ENCODE results near the gene GMDS. TPM values are rescaled to one million over a fixed set of nuclear protein-coding genes. Genes with fewer than 3 reads are reported as not detected.
"Not testable (repeated sequence)": the region's sequence is repeated elsewhere in the genome, so short reads cannot be mapped to it uniquely, and the experiment has no call there.

GMDS gene
- total and polyA plus RNA-seq, 2 of the 4 experiments (the other 2 are of a cell fraction): 7.3 to 21.9 TPM

- dilution Hi-C loops (cut with HindIII; ENCODE audit: low sequenced_read_pairs, unreplicated experiment): no loop called here
- no TSS peak for BruUV-seq (replicated peaks)
Measured at GRCh38 chr6:1756472-1757129, 488.8 kb downstream of the GMDS start.

GRCh38 chr6:1751063-1751462, 494.3 kb downstream of the GMDS start:
- DNase-seq; H3K18ac ChIP-seq (ENCODE audit: low read depth, low read length); H4K91ac ChIP-seq (ENCODE audit: insufficient read depth, low read depth, low read length); H2BK5ac ChIP-seq (ENCODE audit: low read depth, low read length, poor library complexity, severe bottlenecking); H4K5ac ChIP-seq (ENCODE audit: low read depth, low read length); dilution Hi-C loops (cut with HindIII; ENCODE audit: low sequenced_read_pairs, unreplicated experiment); CTCF ChIA-PET; H3K36me3 ChIP-seq (ENCODE audit: control insufficient read depth, insufficient read depth, low read length); H3K14ac ChIP-seq (replicated peaks; ENCODE audit: low read depth, low read length); ATAC-seq (ENCODE audit: low read depth); H4K8ac ChIP-seq (ENCODE audit: low read depth in 2 of 2, low read length in 2 of 2); BruUV-seq (replicated peaks); H3K4me3 ChIP-seq (ENCODE audit: insufficient read depth, low read depth, low read length); H3K27ac ChIP-seq (ENCODE audit: insufficient read depth, low read length); H3K4me1 ChIP-seq (ENCODE audit: control insufficient read depth, insufficient read depth, low read length); H3K4me2 ChIP-seq (ENCODE audit: low read depth, low read length); intact Hi-C loops (cut with micrococcal nuclease); H2BK20ac ChIP-seq (ENCODE audit: low read depth, low read length); H3K79me1 ChIP-seq (ENCODE audit: low read depth in 1 of 2, low read length in 2 of 2); H3K9me1 ChIP-seq (ENCODE audit: insufficient read depth, low read length); in situ Hi-C loops (cut with MboI; ENCODE audit: low sequenced_read_pairs); H3K27me3 ChIP-seq (ENCODE audit: control insufficient read depth, insufficient read depth, low read length); H2AK9ac ChIP-seq (replicated peaks; ENCODE audit: low read depth, low read length, poor library complexity); H3K56ac ChIP-seq (ENCODE audit: extremely low read depth, insufficient read depth, low read length); H3K9ac ChIP-seq (ENCODE audit: low read depth, low read length); H3K4ac ChIP-seq (ENCODE audit: low read depth, low read length); H2AFZ ChIP-seq (replicated peaks; ENCODE audit: low read length, poor library complexity); H3K23ac ChIP-seq (ENCODE audit: low read depth, low read length); H2BK120ac ChIP-seq (ENCODE audit: low read depth, low read length); POLR2A ChIA-PET (ENCODE audit: unreplicated experiment); H2BK15ac ChIP-seq (ENCODE audit: low read depth, low read length); H2AK5ac ChIP-seq (ENCODE audit: low read depth, low read length); H3K9me3 ChIP-seq (ENCODE audit: control insufficient read depth, insufficient read depth, low read length); H4K20me1 ChIP-seq (ENCODE audit: insufficient read depth, low read length): not testable (repeated sequence)
- WGBS, 2 experiments (ENCODE audit: extremely low coverage in 2 of 2, insufficient read length in 1 of 2): 100% methylated on average over 2 of the region's 8 CpGs; no CpG with 5 or more reads in 1 of the 2 experiments

More at GRCh38 chr6:1756472-1757129, 488.8 kb downstream of the GMDS start:
- no peak overlapping the region for H3K18ac ChIP-seq (ENCODE audit: low read depth, low read length)
- H3K9me1 ChIP-seq (ENCODE audit: insufficient read depth, low read length): no peaks in the 10 kb centered on the region
- H2AK9ac ChIP-seq (replicated peaks; ENCODE audit: low read depth, low read length, poor library complexity): no peak overlapping the region
- H3K4ac ChIP-seq (ENCODE audit: low read depth, low read length): no peak overlapping the region
- no peak overlapping the region for H4K5ac ChIP-seq (ENCODE audit: low read depth, low read length)
- H3K4me1 ChIP-seq (ENCODE audit: control insufficient read depth, insufficient read depth, low read length): peaks cover 2% of the 10 kb centered on the region; the same call in 1 of the 2 replicates
- H3K27me3 ChIP-seq (ENCODE audit: control insufficient read depth, insufficient read depth, low read length): no peaks in the 10 kb centered on the region
- no peaks in the 10 kb centered on the region for H4K20me1 ChIP-seq (ENCODE audit: insufficient read depth, low read length)
- no peak overlapping the region for H2BK120ac ChIP-seq (ENCODE audit: low read depth, low read length)
- ATAC-seq (ENCODE audit: low read depth) (no peak), DNase-seq (no peak)
- no peaks in the 10 kb centered on the region for H3K9me3 ChIP-seq (ENCODE audit: control insufficient read depth, insufficient read depth, low read length)
- H2BK15ac ChIP-seq (ENCODE audit: low read depth, low read length): no peak overlapping the region
- no peaks in the 10 kb centered on the region for H3K79me1 ChIP-seq (ENCODE audit: low read depth in 1 of 2, low read length in 2 of 2)
- no peak overlapping the region for H4K91ac ChIP-seq (ENCODE audit: insufficient read depth, low read depth, low read length)
- H2AFZ ChIP-seq (replicated peaks; ENCODE audit: low read length, poor library complexity): no peak overlapping the region
- in situ Hi-C loops (cut with MboI; ENCODE audit: low sequenced_read_pairs) (no loop called here), intact Hi-C loops (cut with micrococcal nuclease) (no loop called here)
- H4K8ac ChIP-seq (ENCODE audit: low read depth in 2 of 2, low read length in 2 of 2): no peak overlapping the region
- H3K56ac ChIP-seq (ENCODE audit: extremely low read depth, insufficient read depth, low read length): no peak overlapping the region
- H3K23ac ChIP-seq (ENCODE audit: low read depth, low read length): no peak overlapping the region
- H2BK5ac ChIP-seq (ENCODE audit: low read depth, low read length, poor library complexity, severe bottlenecking): no peak overlapping the region
- TF ChIP-seq CHD1 (IDR thresholded peaks at IDR 0.05; ENCODE audit: low read depth, low read length): no peak
- no peak for TF ChIP-seq USF2 (IDR thresholded peaks at IDR 0.05; ENCODE audit: low read depth, low read length)
- WGBS, 2 experiments (ENCODE audit: extremely low coverage in 2 of 2, insufficient read length in 1 of 2): 94% methylated on average over 6 of the region's 14 CpGs; no CpG with 5 or more reads in 1 of the 2 experiments
- ChIA-PET POLR2A (ENCODE audit: unreplicated experiment) (no interaction called here), CTCF (no interaction called here)
- no peak overlapping the region for H3K27ac ChIP-seq (ENCODE audit: insufficient read depth, low read length)
- no peak overlapping the region for H3K4me3 ChIP-seq (ENCODE audit: insufficient read depth, low read depth, low read length)
- no peak overlapping the region for H2AK5ac ChIP-seq (ENCODE audit: low read depth, low read length)
- no peak overlapping the region for H2BK20ac ChIP-seq (ENCODE audit: low read depth, low read length)
- no peak overlapping the region for H3K14ac ChIP-seq (replicated peaks; ENCODE audit: low read depth, low read length)
- no peak overlapping the region for H3K4me2 ChIP-seq (ENCODE audit: low read depth, low read length)
- no peak overlapping the region for H3K9ac ChIP-seq (ENCODE audit: low read depth, low read length)
- H3K36me3 ChIP-seq (ENCODE audit: control insufficient read depth, insufficient read depth, low read length): no peaks in the 10 kb centered on the region
